Measurements from ENCODE around the gene HSPBP1. TPM values are rescaled to one million over a fixed set of nuclear protein-coding genes. Genes with fewer than 3 reads are reported as not detected.

The HSPBP1 gene
- total and polyA plus RNA-seq, 9 of the 15 experiments (the other 6 are each of a cell fraction or from before 2014, with no cell fraction given) = 0.83 to 81.3 (median 21.8) TPM

DNA sequence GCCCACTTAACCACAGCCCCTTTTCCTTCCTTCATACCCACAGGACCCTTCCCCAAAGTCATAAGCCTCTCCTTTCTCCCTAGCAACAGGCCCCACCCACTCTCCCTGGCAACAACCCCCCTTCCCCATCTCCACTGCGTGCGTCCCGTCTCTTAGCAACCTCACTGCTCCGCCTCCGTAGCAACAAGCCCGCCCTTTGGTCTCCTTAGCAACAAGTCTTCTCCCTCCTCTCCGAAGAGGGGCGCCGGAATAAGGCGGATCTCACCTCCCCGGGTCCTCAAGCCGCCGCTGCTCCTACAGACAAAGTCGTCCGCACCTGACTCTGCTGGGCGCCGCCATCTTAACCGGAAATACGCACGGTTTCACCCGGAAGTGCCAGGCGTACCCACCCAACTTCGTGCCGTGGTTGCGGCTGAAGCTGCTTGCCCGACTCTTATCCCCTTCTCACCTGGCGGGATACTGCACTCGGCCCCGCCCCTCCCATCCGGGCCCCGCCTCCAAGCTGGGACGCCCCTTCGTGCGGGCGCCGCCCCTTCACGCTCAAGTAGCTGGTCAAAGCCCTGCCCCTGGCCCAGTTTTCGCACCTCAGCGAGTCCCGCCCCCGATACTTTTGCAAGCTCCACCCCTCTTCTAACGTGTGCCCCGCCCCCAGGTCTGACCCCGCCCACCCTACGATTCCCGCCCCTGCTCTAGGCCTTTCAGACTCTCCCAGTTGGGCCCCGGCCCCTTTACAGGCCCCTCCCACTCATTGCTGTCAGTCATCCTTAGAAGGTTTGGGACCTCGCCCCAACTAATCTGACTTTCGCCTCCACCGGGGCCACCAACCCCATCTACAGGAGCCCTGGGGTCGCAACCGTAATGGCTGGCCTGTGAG, at the start of gene HSPBP1 (continued):
- TF ChIP-seq, protein P1, sequence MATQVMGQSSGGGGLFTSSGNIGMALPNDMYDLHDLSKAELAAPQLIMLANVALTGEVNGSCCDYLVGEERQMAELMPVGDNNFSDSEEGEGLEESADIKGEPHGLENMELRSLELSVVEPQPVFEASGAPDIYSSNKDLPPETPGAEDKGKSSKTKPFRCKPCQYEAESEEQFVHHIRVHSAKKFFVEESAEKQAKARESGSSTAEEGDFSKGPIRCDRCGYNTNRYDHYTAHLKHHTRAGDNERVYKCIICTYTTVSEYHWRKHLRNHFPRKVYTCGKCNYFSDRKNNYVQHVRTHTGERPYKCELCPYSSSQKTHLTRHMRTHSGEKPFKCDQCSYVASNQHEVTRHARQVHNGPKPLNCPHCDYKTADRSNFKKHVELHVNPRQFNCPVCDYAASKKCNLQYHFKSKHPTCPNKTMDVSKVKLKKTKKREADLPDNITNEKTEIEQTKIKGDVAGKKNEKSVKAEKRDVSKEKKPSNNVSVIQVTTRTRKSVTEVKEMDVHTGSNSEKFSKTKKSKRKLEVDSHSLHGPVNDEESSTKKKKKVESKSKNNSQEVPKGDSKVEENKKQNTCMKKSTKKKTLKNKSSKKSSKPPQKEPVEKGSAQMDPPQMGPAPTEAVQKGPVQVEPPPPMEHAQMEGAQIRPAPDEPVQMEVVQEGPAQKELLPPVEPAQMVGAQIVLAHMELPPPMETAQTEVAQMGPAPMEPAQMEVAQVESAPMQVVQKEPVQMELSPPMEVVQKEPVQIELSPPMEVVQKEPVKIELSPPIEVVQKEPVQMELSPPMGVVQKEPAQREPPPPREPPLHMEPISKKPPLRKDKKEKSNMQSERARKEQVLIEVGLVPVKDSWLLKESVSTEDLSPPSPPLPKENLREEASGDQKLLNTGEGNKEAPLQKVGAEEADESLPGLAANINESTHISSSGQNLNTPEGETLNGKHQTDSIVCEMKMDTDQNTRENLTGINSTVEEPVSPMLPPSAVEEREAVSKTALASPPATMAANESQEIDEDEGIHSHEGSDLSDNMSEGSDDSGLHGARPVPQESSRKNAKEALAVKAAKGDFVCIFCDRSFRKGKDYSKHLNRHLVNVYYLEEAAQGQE (IDR thresholded peaks at IDR 0.05; ENCODE audit: borderline replicate concordance) = peak; percentile 86
- TF ChIP-seq, protein P1 (CRISPR knock-in tag; IDR thresholded peaks at IDR 0.05; ENCODE audit: low read depth) = no peak
- peak in 1 of 2 experiments; percentile 61; a peak in 2 of 4 replicates for TF ChIP-seq RCOR1 (IDR thresholded peaks at IDR 0.05; ENCODE audit: borderline replicate concordance in 1 of 2, low read depth in 2 of 2, low read length in 2 of 2)
- peak; percentile 72 to 84 for TF ChIP-seq AFF1 (IDR thresholded peaks at IDR 0.05; ENCODE audit: low read depth in 1 of 2, partially characterized antibody in 2 of 2)
- TF ChIP-seq XRCC3 (IDR thresholded peaks at IDR 0.05) = no peak
- no peak for TF ChIP-seq ZNF239 (CRISPR knock-in tag; IDR thresholded peaks at IDR 0.05)
- TF ChIP-seq ARNT (IDR thresholded peaks at IDR 0.05) = peak; percentile 36 to 37; a peak in 1 of 4 replicates
- no peak; the same call in 1 of the 2 replicates for TF ChIP-seq ZBTB9 (CRISPR knock-in tag; IDR thresholded peaks at IDR 0.05)
- no peak for TF ChIP-seq ZNF76 (CRISPR knock-in tag; IDR thresholded peaks at IDR 0.05; ENCODE audit: borderline replicate concordance)
- peak; percentile 75 for TF ChIP-seq ETV1 (tag; conservative IDR thresholded peaks at IDR 0.05; ENCODE audit: low read depth)
- no peak for TF ChIP-seq KHSRP (IDR thresholded peaks at IDR 0.05)
- TF ChIP-seq CREB1 (IDR thresholded peaks at IDR 0.05) = peak; percentile 58
- peak; percentile 78 for TF ChIP-seq CREB1 (CRISPR knock-in tag; IDR thresholded peaks at IDR 0.05)
- peak; percentile 40; the same call in 1 of the 2 replicates for TF ChIP-seq DIDO1 (tag; IDR thresholded peaks at IDR 0.05; ENCODE audit: low read depth)
